HG03103 (cell line): ENCODE measurements around the gene RARB.

ENCODE experiments used
- ATAC-seq: cut with Tn5 transposase; IDR thresholded peaks from one replicate; pipeline ENCODE4 v1.9.1; 2021; ENCODE audit warnings: low read depth; ENCODE audit not compliant: unreplicated experiment

RARB gene

GRCh38 chr3:25421747-25422146 lies 6.3 kb upstream of the RARB start:
- no peak for ATAC-seq

- no peak for ATAC-seq
These were observed 4.1 kb upstream of the RARB start for GRCh38 chr3:25423780-25424588.

GRCh38 chr3:25424614-25425013 lies 3.4 kb upstream of the RARB start:
- ATAC-seq, result no peak

- ATAC-seq, result no peak
These were observed 1.7 kb upstream of the RARB start for GRCh38 chr3:25426408-25426807.

GRCh38 chr3:25427155-25427554 lies 908 bp upstream of the RARB start:
- no peak for ATAC-seq

- ATAC-seq, result no peak
These were observed 511 bp upstream of the RARB start for GRCh38 chr3:25427563-25427941.

- ATAC-seq, result no peak
These were observed 799 bp downstream of the RARB start for GRCh38 chr3:25428789-25429335.

GRCh38 chr3:25429361-25430286 lies 1.6 kb downstream of the RARB start:
- ATAC-seq, result no peak

GRCh38 chr3:25430287-25430934 lies 2.3 kb downstream of the RARB start:
- ATAC-seq, result no peak

GRCh38 chr3:25430935-25431770 lies 3.1 kb downstream of the RARB start:
- no peak for ATAC-seq

- no peak for ATAC-seq
These were observed 4.2 kb downstream of the RARB start for GRCh38 chr3:25432176-25432720.

- ATAC-seq, result no peak
These were observed 5.0 kb downstream of the RARB start for GRCh38 chr3:25433106-25433505.

- ATAC-seq, result no peak
These were observed 5.8 kb downstream of the RARB start for GRCh38 chr3:25433868-25434267.

GRCh38 chr3:25437953-25438352 lies 9.9 kb downstream of the RARB start:
- no peak for ATAC-seq

GRCh38 chr3:25438791-25439555 lies 10.9 kb downstream of the RARB start:
- no peak for ATAC-seq

- ATAC-seq, result no peak
These were observed 13.3 kb downstream of the RARB start for GRCh38 chr3:25441234-25441856.

GRCh38 chr3:25442486-25442885 lies 14.4 kb downstream of the RARB start:
- no peak for ATAC-seq

- ATAC-seq, result no peak
These were observed 16.2 kb downstream of the RARB start for GRCh38 chr3:25444273-25444672.

GRCh38 chr3:25445731-25446130 lies 17.7 kb downstream of the RARB start:
- ATAC-seq, result no peak
